Esophagus muscularis mucosa (tissue), 4 donors: ENCODE measurements around the gene FNIP1. TPM values are rescaled to one million over a fixed set of nuclear protein-coding genes. Genes with fewer than 3 reads are reported as not detected.

Experiments
- DNase-seq: peaks from one replicate; pipeline ENCODE4 v3.0.0-alpha.2; 2017; ENCODE audit errors: extremely low spot score
- H3K27ac ChIP-seq, 4 donors: fragments of 200-600 bp; sonication (generic); replicated peaks in 1 of 4; 1 replicate in 3 of 4; 2 replicates in 1 of 4; pipeline ENCODE4 v1.5.1; 2016 to 2019; ENCODE audit warnings: mild to moderate bottlenecking in 1 of 4
- H3K27me3 ChIP-seq, 4 donors: fragments of 200-600 bp; sonication (generic); one replicate each; pipeline versions ENCODE4 v1.5.1 to v1.6.0; 2016 to 2019
- H3K36me3 ChIP-seq, 4 donors: fragments of 200-600 bp; sonication (generic); one replicate each; pipeline ENCODE4 v1.5.1; 2016 to 2019
- H3K4me1 ChIP-seq, 4 donors: fragments of 200-600 bp; sonication (generic); one replicate each; pipeline ENCODE4 v1.5.1; 2016 to 2019
- H3K4me3 ChIP-seq, 4 donors: fragments of 200-600 bp; sonication (generic); 1 replicate in 2 of 4; 2 replicates in 2 of 4; pipeline ENCODE4 v1.5.1; 2016 to 2019; ENCODE audit warnings: mild to moderate bottlenecking in 4 of 4, moderate library complexity in 1 of 4
- H3K9me3 ChIP-seq, 4 donors: fragments of 200-600 bp; sonication (generic); 1 replicate in 3 of 4; 2 replicates in 1 of 4; pipeline ENCODE4 v1.5.1; 2016 to 2019
- EP300 ChIP-seq: sonication (generic); formaldehyde crosslinking; IDR thresholded peaks from one replicate; pipeline ENCODE4 v1.6.1; 2017; ENCODE audit warnings: antibody characterized with exemption
- POLR2A ChIP-seq: fragments of 450-650 bp; IDR thresholded peaks from one replicate; pipeline ENCODE4 v1.6.1; 2017; ENCODE audit warnings: antibody characterized with exemption, moderate library complexity, mild to moderate bottlenecking, low read depth
- POLR2AphosphoS5 ChIP-seq, 2 donors: sonication (generic); formaldehyde crosslinking; IDR thresholded peaks; one replicate each; pipeline ENCODE4 v1.6.1; 2017; ENCODE audit warnings: antibody characterized with exemption in 2 of 2
- WGBS: methylation state at CpG from one replicate; pipeline ENCODE4 v1.1.5; 2018; 5-methylcytosine and 5-hydroxymethylcytosine counted together
- intact Hi-C: fragments of 100-400 bp; cut with DNase I; formaldehyde crosslinking; loops from one replicate; pipeline ENCODE4 v1.15.1; 2023
- total RNA-seq, 4 donors: library from RNA; depleted of rRNA; stranded (reverse); fragments of >200 nt; gene quantifications; one replicate each; pipeline versions ENCODE4 v1.1.0 to v1.2.1, GENCODE V29; 2016
- TF ChIP-seq, protein P1 (sequence below), 3 experiments: fragments of 200-600 bp in 2 of 3; fragments of 450-650 bp in 1 of 3; sonication (generic) in 2 of 3; IDR thresholded peaks; one replicate each; pipeline ENCODE4 v1.5.1; 2017 to 2019; ENCODE audit warnings: antibody characterized with exemption in 3 of 3, mild to moderate bottlenecking in 2 of 3, moderate library complexity in 1 of 3

The FNIP1 gene
- total RNA-seq, 4 donors from 2014 or later: 36.6 to 52.7 (median 50.1) TPM

DNA sequence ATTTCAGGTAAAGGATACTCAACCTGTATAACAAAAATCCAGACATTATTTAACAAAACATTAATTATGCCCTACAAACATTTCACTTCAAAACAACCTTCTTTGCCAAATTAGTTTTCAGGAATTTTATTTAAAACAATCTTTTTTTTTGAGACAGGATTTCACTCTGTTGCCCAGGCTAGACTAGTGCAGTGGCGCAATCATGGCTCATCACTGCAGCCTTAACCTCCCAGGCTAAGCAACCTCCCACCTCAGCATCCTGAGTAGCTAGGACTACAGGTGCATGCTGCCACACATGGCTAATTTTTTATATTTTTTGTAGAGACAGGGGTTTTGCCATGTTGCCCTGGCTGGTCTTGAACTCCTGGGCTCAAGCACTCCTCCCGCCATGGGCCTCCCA lies 3.9 kb downstream of the FNIP1 start:
- H3K9me3 ChIP-seq: no peaks in the 10 kb centered on the region
- no peak overlapping the region for H3K4me3 ChIP-seq
- TF ChIP-seq POLR2AphosphoS5 (IDR thresholded peaks at IDR 0.05): no peak
- TF ChIP-seq EP300: no peak
- no peak for TF ChIP-seq POLR2A
- TF ChIP-seq, protein P1, sequence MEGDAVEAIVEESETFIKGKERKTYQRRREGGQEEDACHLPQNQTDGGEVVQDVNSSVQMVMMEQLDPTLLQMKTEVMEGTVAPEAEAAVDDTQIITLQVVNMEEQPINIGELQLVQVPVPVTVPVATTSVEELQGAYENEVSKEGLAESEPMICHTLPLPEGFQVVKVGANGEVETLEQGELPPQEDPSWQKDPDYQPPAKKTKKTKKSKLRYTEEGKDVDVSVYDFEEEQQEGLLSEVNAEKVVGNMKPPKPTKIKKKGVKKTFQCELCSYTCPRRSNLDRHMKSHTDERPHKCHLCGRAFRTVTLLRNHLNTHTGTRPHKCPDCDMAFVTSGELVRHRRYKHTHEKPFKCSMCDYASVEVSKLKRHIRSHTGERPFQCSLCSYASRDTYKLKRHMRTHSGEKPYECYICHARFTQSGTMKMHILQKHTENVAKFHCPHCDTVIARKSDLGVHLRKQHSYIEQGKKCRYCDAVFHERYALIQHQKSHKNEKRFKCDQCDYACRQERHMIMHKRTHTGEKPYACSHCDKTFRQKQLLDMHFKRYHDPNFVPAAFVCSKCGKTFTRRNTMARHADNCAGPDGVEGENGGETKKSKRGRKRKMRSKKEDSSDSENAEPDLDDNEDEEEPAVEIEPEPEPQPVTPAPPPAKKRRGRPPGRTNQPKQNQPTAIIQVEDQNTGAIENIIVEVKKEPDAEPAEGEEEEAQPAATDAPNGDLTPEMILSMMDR (IDR thresholded peaks at IDR 0.05): no peak
- H3K27ac ChIP-seq: no peak overlapping the region
- no peaks in the 10 kb centered on the region for H3K36me3 ChIP-seq
- no peak for DNase-seq
- 98% methylated on average over 2 of the region's 2 CpGs for WGBS
- intact Hi-C loops: loop anchor here (10.0 kb wide), 3 partner anchors 108 to 628 kb away; partner anchors contain the start of gene HINT1
- no peaks in the 10 kb centered on the region for H3K27me3 ChIP-seq
- H3K4me1 ChIP-seq: peaks cover 21 to 78% (median 65%) of the 10 kb centered on the region in 4 donors

DNA sequence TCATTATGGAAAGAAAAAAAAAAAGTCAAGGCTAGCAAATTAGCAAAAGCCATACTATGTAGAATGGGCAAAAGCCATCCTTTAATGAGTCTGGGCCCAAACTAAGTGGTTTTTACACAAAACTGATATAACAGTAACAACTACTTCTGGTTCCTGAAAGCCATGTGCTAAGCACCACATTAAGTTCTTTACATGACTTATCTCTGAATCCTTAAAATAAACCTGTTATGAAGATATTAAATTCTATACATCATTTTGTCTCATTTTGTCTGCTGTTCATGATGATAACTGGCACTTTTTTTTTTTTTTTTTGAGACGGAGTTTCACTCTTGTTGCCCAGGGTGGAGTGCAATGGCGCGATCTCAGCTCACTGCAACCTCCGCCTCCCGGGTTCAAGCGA lies 5.0 kb downstream of the FNIP1 start:
- no peaks in the 10 kb centered on the region for H3K9me3 ChIP-seq
- H3K36me3 ChIP-seq: no peaks in the 10 kb centered on the region
- peaks cover 25 to 80% (median 68%) of the 10 kb centered on the region in 4 donors for H3K4me1 ChIP-seq
- no peak overlapping the region for H3K27ac ChIP-seq
- DNase-seq: no peak
- intact Hi-C loops: loop anchor here (10.0 kb wide), 3 partner anchors 107 to 627 kb away; partner anchors contain the start of gene HINT1
- TF ChIP-seq POLR2A (no peak), EP300 (no peak), POLR2AphosphoS5 (IDR thresholded peaks at IDR 0.05) (no peak)
- no peaks in the 10 kb centered on the region for H3K27me3 ChIP-seq
- 97% methylated on average over 6 of the region's 6 CpGs for WGBS
- no peak overlapping the region for H3K4me3 ChIP-seq

DNA sequence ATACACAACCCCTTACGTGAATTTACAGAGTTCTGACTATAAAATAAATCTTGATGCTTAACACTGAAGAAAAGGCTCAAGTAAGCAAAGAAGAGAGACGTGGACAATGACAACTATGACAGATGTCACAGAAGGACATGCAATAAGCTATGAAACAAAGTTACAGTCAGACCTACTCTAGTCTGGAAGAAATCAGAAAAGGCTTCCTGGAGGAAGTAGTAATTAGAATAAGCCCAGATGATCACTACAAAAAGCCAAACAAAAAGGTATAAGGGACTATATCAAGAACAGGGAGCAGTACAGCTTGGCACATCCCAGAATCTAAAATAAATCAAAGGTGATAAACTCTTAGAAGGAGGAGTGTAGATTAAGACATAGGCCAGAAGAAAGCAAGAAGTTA lies 6.3 kb downstream of the FNIP1 start:
- no peaks in the 10 kb centered on the region for H3K27me3 ChIP-seq
- H3K36me3 ChIP-seq: no peaks in the 10 kb centered on the region
- 94% methylated on average over 2 of the region's 2 CpGs for WGBS
- no peak overlapping the region for H3K4me3 ChIP-seq
- no peak for DNase-seq
- TF ChIP-seq POLR2AphosphoS5 (IDR thresholded peaks at IDR 0.05): no peak
- TF ChIP-seq, protein P1 (IDR thresholded peaks at IDR 0.05): no peak
- no peak for TF ChIP-seq POLR2A
- no peak for TF ChIP-seq EP300
- H3K27ac ChIP-seq: no peak overlapping the region
- H3K4me1 ChIP-seq: peaks cover 35 to 90% (median 79%) of the 10 kb centered on the region in 4 donors
- intact Hi-C loops: loop anchor here (10.0 kb wide), 3 partner anchors 106 to 626 kb away; partner anchors contain the start of gene HINT1
- H3K9me3 ChIP-seq: no peaks in the 10 kb centered on the region

DNA sequence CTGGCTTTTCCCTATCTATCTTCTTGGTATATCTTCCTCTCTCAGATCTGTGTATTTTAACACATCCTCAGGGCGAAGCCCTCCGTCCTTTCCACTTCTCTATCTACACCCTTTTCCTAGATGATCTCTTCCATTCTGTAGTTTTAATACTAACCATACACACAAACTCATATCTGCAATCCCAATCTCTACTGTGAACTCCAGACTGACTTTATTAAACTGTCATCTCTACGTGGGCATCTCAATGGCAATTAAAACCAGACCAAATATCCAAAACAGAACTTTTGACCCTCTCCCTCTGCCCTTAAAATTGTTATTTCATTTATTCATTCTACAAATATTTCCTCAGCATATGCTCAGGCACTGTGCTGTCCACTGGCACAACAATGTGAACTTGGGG lies 7.1 kb downstream of the FNIP1 start:
- no peak for DNase-seq
- no peak for TF ChIP-seq POLR2AphosphoS5 (IDR thresholded peaks at IDR 0.05)
- TF ChIP-seq POLR2A: no peak
- no peak for TF ChIP-seq EP300
- TF ChIP-seq, protein P1 (IDR thresholded peaks at IDR 0.05): no peak
- H3K9me3 ChIP-seq: no peaks in the 10 kb centered on the region
- no peaks in the 10 kb centered on the region for H3K36me3 ChIP-seq
- H3K27me3 ChIP-seq: no peaks in the 10 kb centered on the region
- intact Hi-C loops: loop anchor here (10.0 kb wide), 3 partner anchors 105 to 625 kb away; partner anchors contain the start of gene HINT1
- H3K4me1 ChIP-seq: peaks cover 38 to 85% (median 77%) of the 10 kb centered on the region in 4 donors
- 71% methylated on average over 3 of the region's 3 CpGs for WGBS
- H3K4me3 ChIP-seq: no peak overlapping the region
- H3K27ac ChIP-seq: no peak overlapping the region

DNA sequence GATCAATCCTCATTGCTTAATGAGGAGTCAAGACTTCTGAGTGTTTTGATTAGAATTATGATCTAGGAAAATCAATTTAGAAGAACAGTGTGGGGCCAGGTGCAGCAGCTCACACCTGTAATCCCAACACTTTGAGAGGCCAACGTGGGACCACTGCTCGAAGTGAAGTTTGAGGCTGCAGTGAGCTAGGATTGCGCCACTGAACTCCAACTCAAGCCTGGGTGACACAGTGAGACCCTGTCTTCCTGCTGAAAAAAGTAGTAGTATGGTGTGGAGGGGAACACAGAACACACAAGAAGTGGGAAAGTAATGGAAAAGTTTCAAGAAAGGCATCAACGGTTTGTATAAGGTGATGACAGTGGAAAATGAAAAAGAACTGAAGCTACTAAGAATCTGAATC lies 9.1 kb downstream of the FNIP1 start:
- Histone ChIP-seq H3K27ac (no peak overlapping the region), H3K9me3 (no peaks in the 10 kb centered on the region), H3K36me3 (no peaks in the 10 kb centered on the region), H3K4me3 (no peak overlapping the region), H3K4me1 (peaks cover 40 to 72% (median 70%) of the 10 kb centered on the region in 4 donors), H3K27me3 (no peaks in the 10 kb centered on the region)
- intact Hi-C loops: no loop called here
- 83% methylated on average over 4 of the region's 4 CpGs for WGBS
- TF ChIP-seq POLR2A (no peak), EP300 (no peak), POLR2AphosphoS5 (IDR thresholded peaks at IDR 0.05) (no peak)
- TF ChIP-seq, protein P1 (IDR thresholded peaks at IDR 0.05): no peak
- DNase-seq: no peak
